HepG2 (cell line): Measurements from ENCODE around the gene ASAP2. TPM values are rescaled to one million over a fixed set of nuclear protein-coding genes. Genes with fewer than 3 reads are reported as not detected.

Experiments used
- DNMT3B ChIP-seq: conservative IDR thresholded peaks from 2 replicates; pipeline ENCODE4 v1.6.1; 2016; ENCODE audit warnings: missing biosample characterization, control low read depth
- HOXA9 ChIP-seq: sonication (generic); formaldehyde crosslinking; IDR thresholded peaks from 2 replicates; pipeline ENCODE4 v1.8.1; 2022; ENCODE audit warnings: missing genetic modification reagents, mild to moderate bottlenecking, moderate library complexity, borderline replicate concordance
- ISX ChIP-seq: sonication (generic); formaldehyde crosslinking; conservative IDR thresholded peaks from 2 replicates; pipeline ENCODE4 v1.5.0; 2020; ENCODE audit warnings: missing genetic modification reagents
- NFAT5 ChIP-seq: sonication (generic); formaldehyde crosslinking; IDR thresholded peaks from 2 replicates; pipeline ENCODE4 v1.4.0; 2020; ENCODE audit warnings: missing genetic modification reagents
- NFE2 ChIP-seq: sonication (generic); formaldehyde crosslinking; IDR thresholded peaks from 2 replicates; pipeline ENCODE4 v1.4.0; 2020; ENCODE audit warnings: missing genetic modification reagents
- PITX1 ChIP-seq: sonication (generic); formaldehyde crosslinking; IDR thresholded peaks from 2 replicates; pipeline ENCODE4 v1.5.1; 2020; ENCODE audit warnings: mild to moderate bottlenecking, missing genetic modification reagents
- PLSCR1 ChIP-seq: sonication (generic); formaldehyde crosslinking; IDR thresholded peaks from 2 replicates; pipeline ENCODE4 v1.5.0; 2020; ENCODE audit warnings: missing genetic modification reagents, mild to moderate bottlenecking, borderline replicate concordance
- POLR2AphosphoS5 ChIP-seq: IDR thresholded peaks from 2 replicates; pipeline ENCODE4 v1.6.1; 2012; ENCODE audit warnings: low read depth, low read length
- RERE ChIP-seq: IDR thresholded peaks from 2 replicates; pipeline ENCODE4 v1.6.1; 2016; ENCODE audit warnings: low read depth, missing genetic modification reagents, missing compliant biosample characterization
- ZNF232 ChIP-seq: sonication (generic); formaldehyde crosslinking; IDR thresholded peaks from 2 replicates; pipeline ENCODE4 v1.4.0; 2020; ENCODE audit warnings: missing genetic modification reagents, borderline replicate concordance
- ZNF34 ChIP-seq: sonication (generic); formaldehyde crosslinking; IDR thresholded peaks from 2 replicates; pipeline ENCODE4 v1.4.0; 2020; ENCODE audit warnings: mild to moderate bottlenecking, missing genetic modification reagents, borderline replicate concordance
- ZNF530 ChIP-seq: sonication (generic); formaldehyde crosslinking; IDR thresholded peaks from 2 replicates; pipeline ENCODE4 v1.5.0; 2020; ENCODE audit warnings: low read depth, mild to moderate bottlenecking, missing genetic modification reagents
- ZNF569 ChIP-seq: sonication (generic); formaldehyde crosslinking; IDR thresholded peaks from 2 replicates; pipeline ENCODE4 v1.5.0; 2020; ENCODE audit warnings: mild to moderate bottlenecking, missing genetic modification reagents, moderate library complexity, borderline replicate concordance
- ZNF891 ChIP-seq: sonication (generic); formaldehyde crosslinking; IDR thresholded peaks from 2 replicates; pipeline ENCODE4 v1.5.0; 2020; ENCODE audit warnings: mild to moderate bottlenecking, missing genetic modification reagents
- ZZZ3 ChIP-seq: sonication (generic); formaldehyde crosslinking; IDR thresholded peaks from 2 replicates; pipeline ENCODE4 v1.4.0; 2020; ENCODE audit warnings: missing genetic modification reagents, mild to moderate bottlenecking, borderline replicate concordance
- polyA plus RNA-seq, 8 experiments: library from polyadenylated mRNA; depleted of rRNA in 3 of 8; stranded (reverse) in 7 of 8; unstranded in 1 of 8; fragments of >200 nt; fragmentation: Illumina TruSeq in 4 of 8; extraction: Trizol in 4 of 8; gene quantifications; 2 replicates each; pipeline versions ENCODE4 v1.2.1 to v1.2.3, GENCODE V29; 2011 to 2016; ENCODE audit warnings: low read depth in 4 of 8, missing spikeins in 1 of 8, mixed read lengths in 1 of 8; ENCODE audit not compliant: insufficient read depth in 1 of 8
- total RNA-seq, 5 experiments: library from RNA; depleted of rRNA; stranded (reverse); fragments of >200 nt; fragmentation: Illumina TruSeq; extraction: Trizol; gene quantifications; 2 replicates each; pipeline ENCODE4 v1.2.3, GENCODE V29; 2016; ENCODE audit warnings: low read depth in 1 of 5

The ASAP2 gene
- total and polyA plus RNA-seq, 2 of the 13 experiments (the other 11 are each of a cell fraction or from before 2014, with no cell fraction given): 7.3 to 22.3 TPM

DNA sequence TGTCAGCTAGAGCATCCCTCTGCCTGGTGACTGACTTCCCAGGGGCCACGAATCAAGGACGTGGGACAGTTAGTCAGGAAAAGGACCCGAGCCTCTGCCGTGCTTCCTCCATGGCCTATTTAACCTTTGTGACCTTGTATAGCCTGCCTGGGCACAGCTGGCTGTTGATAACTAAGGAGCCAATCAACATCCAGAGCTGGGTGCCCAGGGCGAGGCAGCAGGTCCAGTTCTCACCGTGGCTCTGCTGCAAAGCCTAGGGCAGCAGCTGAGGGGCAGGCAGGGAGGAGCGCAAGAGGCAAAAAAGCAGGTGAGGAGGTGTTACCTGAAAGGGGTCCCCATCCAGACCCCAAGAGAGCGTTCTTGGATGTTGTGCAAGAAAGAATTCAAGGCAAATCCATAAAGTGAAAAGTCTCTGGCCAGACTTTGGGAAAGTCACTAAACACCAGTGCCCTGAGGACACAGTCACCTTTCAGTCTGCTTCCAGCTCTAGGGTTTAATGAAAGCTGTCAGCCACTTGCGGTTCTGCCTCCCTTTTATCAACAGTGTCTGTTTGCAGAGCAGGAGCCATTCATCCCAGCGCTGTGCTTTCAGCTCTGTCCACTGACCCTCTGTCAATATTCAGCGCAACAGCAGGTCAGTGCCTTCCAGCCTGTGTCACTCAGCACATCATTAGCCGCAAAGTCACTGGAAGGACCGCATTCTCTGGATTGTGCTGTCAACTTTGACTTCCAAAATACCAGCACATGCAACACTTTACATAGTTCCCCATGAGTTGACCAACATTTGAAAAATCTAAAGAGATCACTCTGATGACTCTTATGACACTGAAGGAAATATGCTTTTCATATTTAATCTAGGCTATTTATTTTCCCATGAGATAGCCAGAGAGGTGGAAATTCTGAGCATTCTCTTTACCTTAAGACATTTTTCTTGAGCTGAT lies 38.6 kb upstream of the ASAP2 start (continued):
- TF ChIP-seq NFAT5 (CRISPR knock-in tag): no peak
- TF ChIP-seq HOXA9: no peak
- TF ChIP-seq POLR2AphosphoS5: no peak
- TF ChIP-seq ZNF34 (CRISPR knock-in tag): no peak
- TF ChIP-seq ZNF232: peak; percentile 75; the same call in 1 of the 2 replicates
- TF ChIP-seq DNMT3B (CRISPR knock-in tag): no peak
- TF ChIP-seq ZZZ3 (CRISPR knock-in tag): no peak
- TF ChIP-seq NFE2 (CRISPR knock-in tag): no peak
- no peak for TF ChIP-seq ZNF530 (CRISPR knock-in tag)
- no peak; the same call in 1 of the 2 replicates for TF ChIP-seq ZNF891 (CRISPR knock-in tag)
- TF ChIP-seq PLSCR1 (CRISPR knock-in tag): no peak
- peak; percentile 91 for TF ChIP-seq PITX1 (CRISPR knock-in tag)
- no peak for TF ChIP-seq ISX (CRISPR knock-in tag)
- TF ChIP-seq ZNF569 (CRISPR knock-in tag): no peak
- TF ChIP-seq RERE: peak; percentile 68; the same call in 1 of the 2 replicates
